Endodermal cell (in vitro differentiated cells): ENCODE data around the gene MAD2L1. TPM values are rescaled to one million over a fixed set of nuclear protein-coding genes. Genes with fewer than 3 reads are reported as not detected.

Experiments
- DNase-seq: peaks from one replicate; pipeline ENCODE4 v3.0.0-alpha.2; 2017
- H3K27ac ChIP-seq: 2 replicates; pipeline ENCODE4 v1.5.1; 2013; ENCODE audit warnings: mild to moderate bottlenecking, low read depth, low read length, moderate library complexity
- H3K27me3 ChIP-seq: 2 replicates; pipeline ENCODE4 v1.6.1; 2013; ENCODE audit warnings: mild to moderate bottlenecking, low read length, moderate library complexity; ENCODE audit not compliant: insufficient read depth, control insufficient read depth, poor library complexity, severe bottlenecking
- H3K36me3 ChIP-seq: 2 replicates; pipeline ENCODE4 v1.7.0; 2013; ENCODE audit warnings: mild to moderate bottlenecking, low read length, moderate library complexity; ENCODE audit not compliant: control insufficient read depth, insufficient read depth
- H3K4me1 ChIP-seq: one replicate; pipeline ENCODE4 v1.7.0; 2013; ENCODE audit warnings: low read length; ENCODE audit not compliant: control insufficient read depth, insufficient read depth
- H3K4me3 ChIP-seq: 2 replicates; pipeline ENCODE4 v1.5.1; 2013; ENCODE audit warnings: mild to moderate bottlenecking, low read length, moderate library complexity
- H3K9ac ChIP-seq: 2 replicates; pipeline ENCODE4 v1.6.1; 2013; ENCODE audit warnings: mild to moderate bottlenecking, low read length, moderate library complexity; ENCODE audit not compliant: poor library complexity, severe bottlenecking; ENCODE audit errors: extremely low read depth
- H3K9me3 ChIP-seq: 2 replicates; pipeline ENCODE4 v1.6.1; 2013; ENCODE audit warnings: mild to moderate bottlenecking, low read length, moderate library complexity; ENCODE audit not compliant: control insufficient read depth
- H3K27ac Mint-ChIP-seq: 2 replicates; pipeline ENCODE4 v1.8.0; 2020; ENCODE audit warnings: mixed read lengths
- H3K27me3 Mint-ChIP-seq: 2 replicates; pipeline ENCODE4 v1.8.0; 2021; ENCODE audit warnings: mild to moderate bottlenecking, mixed read lengths; ENCODE audit not compliant: insufficient read depth
- H3K36me3 Mint-ChIP-seq: 2 replicates; pipeline ENCODE4 v1.8.0; 2020; ENCODE audit warnings: low read depth, mixed read lengths
- H3K4me1 Mint-ChIP-seq: 2 replicates; pipeline ENCODE4 v1.8.0; 2020; ENCODE audit warnings: mixed read lengths
- H3K4me3 Mint-ChIP-seq: 2 replicates; pipeline ENCODE4 v1.8.0; 2020; ENCODE audit warnings: mild to moderate bottlenecking, moderate library complexity, mixed read lengths
- H3K9me3 Mint-ChIP-seq: 2 replicates; pipeline ENCODE4 v1.8.0; 2020; ENCODE audit warnings: mild to moderate bottlenecking, mixed read lengths
- CTCF ChIP-seq: fragments of 200-600 bp; sonication (generic); conservative IDR thresholded peaks from 2 replicates; pipeline ENCODE4 v1.5.0; 2021; ENCODE audit warnings: antibody characterized with exemption, mild to moderate bottlenecking
- WGBS, 2 experiments: methylation state at CpG; one replicate each; pipeline versions ENCODE4 v1.1.5 to v1.1.7; 2013; ENCODE audit warnings: missing lambda C conversion rate in 2 of 2, mixed read lengths in 1 of 2; ENCODE audit not compliant: insufficient coverage in 1 of 2, insufficient read length in 1 of 2; 5-methylcytosine and 5-hydroxymethylcytosine counted together
- total RNA-seq, 2 donors: library from RNA; stranded (reverse); fragmentation: NEBNext Ultra II Directional in 1 of 2; extraction: Animal tissue kit (Norgen Biotek cat#: 25700) in 1 of 2; gene quantifications; 2 replicates in 1 of 2; 3 replicates in 1 of 2; pipeline ENCODE4 v1.2.1, GENCODE V29; 2021

MAD2L1 gene
- total RNA-seq, 2 donors from 2014 or later, result 53.3 to 82.4 TPM

- Mint-ChIP-seq H3K4me1 (peaks cover 2% of the 10 kb centered on the region), H3K27me3 (peaks cover 39% of the 10 kb centered on the region), H3K4me3 (no peak overlapping the region), H3K9me3 (peaks cover 47% of the 10 kb centered on the region), H3K27ac (no peak overlapping the region), H3K36me3 (peaks cover 9% of the 10 kb centered on the region)
- H3K27ac ChIP-seq, result no peak overlapping the region
- H3K4me3 ChIP-seq, result no peak overlapping the region
- DNase-seq, result no peak
- H3K4me1 ChIP-seq, result no peaks in the 10 kb centered on the region
- no peak overlapping the region for H3K9ac ChIP-seq
- WGBS, 2 experiments, result 55 to 100% methylated on average over 1 to 2 of the region's 2 CpGs
- TF ChIP-seq CTCF, result no peak
- no peaks in the 10 kb centered on the region for H3K27me3 ChIP-seq
- peaks cover 20% of the 10 kb centered on the region for H3K9me3 ChIP-seq
- H3K36me3 ChIP-seq, result no peaks in the 10 kb centered on the region
Observed at GRCh38 chr4:120011725-120012124, 54.9 kb downstream of the MAD2L1 start.

DNA sequence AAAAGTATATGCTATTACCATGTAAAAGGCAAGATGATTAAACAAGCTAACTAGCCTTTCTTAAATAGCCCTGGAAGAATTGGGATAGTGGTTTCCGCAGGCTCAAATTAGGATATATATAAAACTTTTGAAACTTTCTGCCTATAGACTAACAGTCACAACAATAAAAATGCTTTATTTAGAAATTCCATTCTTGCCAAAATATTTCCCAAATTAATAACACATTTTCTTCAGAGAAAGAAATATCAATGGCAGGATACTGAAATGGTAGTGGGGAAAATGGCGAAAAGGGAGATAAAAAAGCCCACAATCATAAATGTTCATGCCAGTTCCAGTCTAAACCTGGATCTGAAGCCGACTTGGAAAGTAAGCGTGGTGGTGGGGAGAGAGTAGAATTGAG, 56.0 kb downstream of the MAD2L1 start:
- no peak for DNase-seq
- no peak overlapping the region for H3K4me3 ChIP-seq
- Mint-ChIP-seq H3K9me3 (peaks cover 42% of the 10 kb centered on the region), H3K4me1 (peaks cover 2% of the 10 kb centered on the region), H3K4me3 (no peak overlapping the region), H3K27ac (no peak overlapping the region), H3K27me3 (peaks cover 42% of the 10 kb centered on the region), H3K36me3 (peaks cover 9% of the 10 kb centered on the region)
- no peaks in the 10 kb centered on the region for H3K36me3 ChIP-seq
- H3K9ac ChIP-seq, result no peak overlapping the region
- H3K4me1 ChIP-seq, result no peaks in the 10 kb centered on the region
- H3K27ac ChIP-seq, result no peak overlapping the region
- no peaks in the 10 kb centered on the region for H3K27me3 ChIP-seq
- no peak for TF ChIP-seq CTCF
- peaks cover 14% of the 10 kb centered on the region for H3K9me3 ChIP-seq
- WGBS, 2 experiments, result 92 to 94% methylated on average over 3 to 4 of the region's 4 CpGs

DNA sequence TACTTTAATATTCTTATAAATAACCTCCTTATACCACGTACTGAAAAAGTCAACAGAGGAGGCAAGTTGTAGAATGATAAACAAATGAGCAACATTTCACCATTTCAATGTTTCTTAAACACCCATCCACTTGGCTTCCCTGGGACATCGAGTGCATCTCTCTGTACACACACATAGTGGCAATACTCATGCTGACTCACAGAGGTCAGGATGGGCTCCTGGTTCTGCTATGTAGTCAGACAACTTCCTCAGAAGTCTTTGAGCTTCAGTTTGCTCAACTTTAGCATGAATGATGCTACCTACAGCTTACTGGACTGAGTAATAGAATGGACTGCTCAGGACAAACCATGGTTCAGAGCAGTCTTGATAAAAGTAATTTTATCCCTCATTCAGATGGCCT, 56.9 kb downstream of the MAD2L1 start:
- Mint-ChIP-seq H3K4me1 (peaks cover 8% of the 10 kb centered on the region), H3K27ac (no peak overlapping the region), H3K27me3 (peaks cover 42% of the 10 kb centered on the region), H3K9me3 (peaks cover 44% of the 10 kb centered on the region), H3K4me3 (no peak overlapping the region), H3K36me3 (peaks cover 6% of the 10 kb centered on the region)
- no peak for TF ChIP-seq CTCF
- Histone ChIP-seq H3K9ac (no peak overlapping the region), H3K9me3 (peaks cover 5% of the 10 kb centered on the region), H3K4me1 (no peaks in the 10 kb centered on the region), H3K4me3 (no peak overlapping the region), H3K36me3 (no peaks in the 10 kb centered on the region), H3K27ac (no peak overlapping the region), H3K27me3 (no peaks in the 10 kb centered on the region)
- 67 to 100% methylated on average over 1 to 2 of the region's 2 CpGs for WGBS, 2 experiments
- DNase-seq, result no peak
